GM21786 (cell line): ENCODE data around the gene TMEM95.

Experiments
- ATAC-seq: cut with Tn5 transposase; IDR thresholded peaks from one replicate; pipeline ENCODE4 v1.9.1; 2021; ENCODE audit not compliant: unreplicated experiment

TMEM95 gene

DNA sequence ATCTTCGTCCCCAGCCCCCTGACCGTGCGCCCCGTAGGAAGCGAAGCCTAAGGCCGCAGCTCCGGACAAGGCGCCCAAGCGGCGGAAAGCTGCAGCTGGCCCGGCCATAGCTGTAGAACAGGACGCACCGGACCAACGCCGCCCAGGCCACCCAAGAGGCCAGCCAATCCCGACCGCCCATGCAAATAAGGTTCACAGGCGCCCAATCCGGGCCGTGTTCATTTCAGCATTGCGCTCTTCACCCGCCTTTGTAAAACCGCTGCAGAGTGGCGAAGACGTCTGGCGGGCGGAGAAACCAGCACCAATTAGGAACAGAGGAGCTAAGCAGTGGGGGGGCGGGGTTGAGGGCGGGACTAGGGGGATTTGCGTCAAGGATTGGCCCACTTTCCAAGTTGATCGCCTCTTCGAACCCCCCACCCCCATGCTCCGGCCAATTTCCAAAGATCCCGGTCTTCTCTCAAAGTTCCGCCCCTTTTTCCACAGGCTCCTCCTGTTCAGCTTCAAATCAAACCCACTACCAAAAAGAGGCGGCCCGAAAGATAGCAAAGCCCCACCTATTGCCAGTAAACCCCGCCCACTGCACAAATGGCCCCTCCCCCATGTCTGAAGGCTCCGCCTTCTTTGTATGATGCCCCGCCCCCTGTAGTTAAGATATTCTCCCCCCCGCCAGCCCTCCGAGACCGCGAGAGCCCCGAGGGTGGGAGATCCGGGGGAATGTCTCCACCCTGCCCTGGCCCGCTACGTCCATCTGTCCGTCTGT lies 49.2 kb downstream of the TMEM95 start, which contains the start of gene TMEM256:
Gene TMEM256, minus strand, starts transcription at position 121 of the 760 bp plus-strand sequence. Its CDS starts 13 bp downstream, at position 108.
- peak; percentile 94 for ATAC-seq

DNA sequence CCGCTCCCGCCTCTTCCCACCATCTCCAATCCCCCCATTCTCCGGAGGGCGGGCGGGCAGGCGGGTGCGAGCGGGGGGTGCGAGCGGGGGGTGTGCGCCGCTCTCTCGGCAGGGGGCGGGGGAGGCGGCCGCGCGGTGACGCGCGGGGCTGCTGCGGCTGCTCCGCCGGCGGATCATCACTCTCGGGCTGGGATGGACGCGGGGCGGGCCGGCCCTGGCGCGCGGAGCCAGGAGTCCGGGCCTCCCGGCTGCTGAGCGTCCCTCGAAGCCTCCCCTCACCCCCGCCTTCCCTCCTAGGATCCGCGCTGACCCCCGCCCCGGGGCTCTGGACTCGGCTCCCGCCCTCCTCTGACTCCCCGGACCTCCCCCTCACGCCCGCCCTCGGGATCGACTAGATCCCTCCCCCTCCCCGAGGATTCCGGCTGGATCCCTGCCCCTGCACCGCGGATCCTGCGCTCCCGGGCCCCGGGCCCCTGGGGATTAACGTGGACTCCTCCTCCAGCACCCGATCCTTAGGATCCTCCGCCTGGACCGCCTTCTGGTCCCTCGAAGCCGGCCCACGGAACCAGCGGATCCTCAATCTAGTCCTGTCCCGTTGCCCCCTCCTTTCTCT lies 49.9 kb downstream of the TMEM95 start:
- no peak for ATAC-seq

DNA sequence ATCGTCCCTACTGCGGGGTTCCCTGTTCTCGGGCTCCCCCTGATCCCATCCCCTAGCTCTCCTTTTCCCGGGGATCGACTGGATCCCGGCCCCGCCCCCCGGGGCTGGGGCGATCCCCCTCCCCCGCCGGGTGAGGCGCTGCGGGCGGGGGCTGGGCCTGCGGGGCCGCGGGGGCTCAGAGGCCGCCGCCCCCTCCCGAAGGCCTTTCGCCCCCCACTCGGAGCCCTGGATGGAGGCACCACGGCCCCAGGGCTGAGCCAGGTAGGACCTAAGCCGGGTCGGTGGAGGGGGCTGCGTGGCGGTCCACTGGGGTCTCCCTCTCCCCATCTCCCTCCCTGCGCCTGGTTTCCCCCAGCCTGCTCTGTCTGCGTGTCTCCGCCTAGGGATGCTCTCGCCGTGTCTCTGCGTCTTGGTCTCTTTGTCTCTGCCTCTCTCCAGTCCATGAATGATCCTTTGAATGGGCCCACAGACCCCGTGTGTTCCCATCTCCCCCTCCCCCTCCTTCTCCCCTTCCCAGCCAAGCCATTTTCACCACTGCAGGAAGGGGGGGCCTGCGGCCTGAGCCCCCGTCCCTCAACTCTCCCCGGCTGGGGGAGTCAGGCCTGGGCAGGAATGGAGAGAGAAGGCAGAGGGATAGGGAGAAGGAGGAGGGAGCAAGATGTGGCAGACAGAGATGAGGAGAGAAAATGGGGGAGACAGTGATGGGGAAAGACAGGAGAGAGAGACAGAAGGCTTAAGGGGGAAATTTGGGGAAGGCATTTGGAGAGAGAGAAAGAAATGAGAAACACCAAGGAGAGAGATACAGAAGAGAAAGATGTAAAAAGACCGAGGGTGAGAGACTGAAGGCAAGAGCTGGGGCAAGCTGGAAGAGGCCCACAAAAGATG lies 50.6 kb downstream of the TMEM95 start:
- ATAC-seq, result no peak

DNA sequence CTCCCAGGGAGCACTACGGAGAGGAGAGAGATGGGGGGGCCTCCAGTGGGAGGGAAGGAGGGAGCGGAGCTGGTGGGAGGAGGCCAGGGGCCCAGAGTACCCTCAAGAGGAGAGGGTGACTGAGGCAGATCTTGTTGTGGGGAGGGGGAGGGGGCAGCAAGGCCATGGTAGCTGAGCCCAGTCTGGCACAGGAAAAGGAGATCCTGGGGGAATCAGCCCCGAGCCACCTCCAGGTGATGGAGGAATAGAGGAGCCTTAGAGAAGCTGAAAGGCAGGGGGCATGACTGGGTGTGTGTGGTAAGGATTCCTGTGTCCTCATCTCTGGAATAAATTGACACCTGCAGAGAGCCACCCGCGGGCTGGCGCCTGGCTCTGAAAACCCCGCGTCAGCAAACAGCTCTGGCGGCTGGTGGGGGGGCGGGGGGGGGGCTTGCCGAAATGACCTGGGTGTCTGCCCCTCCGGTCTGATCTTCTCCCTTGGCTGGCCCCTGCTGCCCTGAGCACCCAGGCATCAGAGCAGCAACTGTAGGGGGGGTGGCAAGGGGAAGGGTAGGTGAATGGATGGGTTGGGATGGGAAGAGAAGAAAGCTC lies 51.4 kb downstream of the TMEM95 start:
- ATAC-seq, result no peak
